CD4-positive, alpha-beta T cell (primary cell): Measurements from ENCODE around the gene NOX4. TPM values are rescaled to one million over a fixed set of nuclear protein-coding genes. Genes with fewer than 3 reads are reported as not detected.
A peak's percentile ranks its signal among the peaks of the same experiment; 100 is the strongest.
"Not testable (repeated sequence)": the region's sequence is repeated elsewhere in the genome, so short reads cannot be mapped to it uniquely, and the experiment has no call there.

Source experiments
- ATAC-seq: fragments of 200-7000 bp; cut with Tn5 transposase; one replicate; pipeline ENCODE4 v1.10.0; 2022; ENCODE audit warnings: mild to moderate bottlenecking; ENCODE audit not compliant: poor library complexity
- CTCF ChIA-PET: fragments of 350-600 bp; sonication (Branson Sonifier 250); formaldehyde crosslinking; loops from one replicate; lab custom pipeline; 2021; ENCODE audit warnings: antibody characterized with exemption, inconsistent platforms; lab: Charles Lee
- POLR2A ChIA-PET: fragments of 350-600 bp; sonication (Branson Sonifier 250); formaldehyde crosslinking; loops from one replicate; lab custom pipeline; 2021; ENCODE audit warnings: antibody characterized with exemption, inconsistent platforms; lab: Charles Lee
- DNase-seq, 14 experiments: peaks; one replicate each; pipeline ENCODE4 v3.0.0-alpha.2; 2013 to 2020; ENCODE audit warnings: mixed read lengths in 2 of 14
- H3K27ac ChIP-seq, 2 donors: one replicate each; pipeline versions ENCODE4 v1.5.1 to v1.7.0; 2013; ENCODE audit warnings: low read length in 2 of 2, low read depth in 1 of 2, mild to moderate bottlenecking in 1 of 2
- H3K27me3 ChIP-seq, 2 experiments: 1 replicate in 1 of 2; 2 replicates in 1 of 2; pipeline versions ENCODE4 v1.6.1 to v1.7.0; 2013; ENCODE audit warnings: low read length in 2 of 2, control low read depth in 1 of 2, mild to moderate bottlenecking in 1 of 2, moderate library complexity in 1 of 2; ENCODE audit not compliant: insufficient read depth in 2 of 2, control insufficient read depth in 1 of 2
- H3K36me3 ChIP-seq: one replicate; pipeline ENCODE4 v1.6.1; 2013; ENCODE audit warnings: low read length, control low read depth; ENCODE audit not compliant: insufficient read depth
- H3K4me1 ChIP-seq: one replicate; pipeline ENCODE4 v1.6.1; 2013; ENCODE audit warnings: low read length, control low read depth; ENCODE audit not compliant: insufficient read depth
- H3K4me3 ChIP-seq: one replicate; pipeline ENCODE4 v1.5.1; 2013; ENCODE audit warnings: mild to moderate bottlenecking, low read length, moderate library complexity
- H3K9me3 ChIP-seq, 2 experiments: 1 replicate in 1 of 2; 2 replicates in 1 of 2; pipeline versions ENCODE4 v1.6.1 to v1.7.0; 2013; ENCODE audit warnings: low read length in 2 of 2, mild to moderate bottlenecking in 2 of 2, control low read depth in 1 of 2, moderate library complexity in 1 of 2; ENCODE audit not compliant: control insufficient read depth in 1 of 2, insufficient read depth in 1 of 2
- H3K27ac Mint-ChIP-seq: one replicate; pipeline ENCODE4 v1.8.0; 2020; ENCODE audit warnings: mixed read lengths
- H3K27me3 Mint-ChIP-seq: one replicate; pipeline ENCODE4 v1.8.0; 2021; ENCODE audit warnings: mixed read lengths
- H3K36me3 Mint-ChIP-seq: one replicate; pipeline ENCODE4 v1.8.0; 2021; ENCODE audit warnings: low read depth, mixed read lengths
- H3K4me1 Mint-ChIP-seq: one replicate; pipeline ENCODE4 v1.8.0; 2021; ENCODE audit warnings: low read depth, mixed read lengths
- H3K4me3 Mint-ChIP-seq: one replicate; pipeline ENCODE4 v1.8.0; 2020; ENCODE audit warnings: mild to moderate bottlenecking, mixed read lengths
- H3K9me3 Mint-ChIP-seq: one replicate; pipeline ENCODE4 v1.8.0; 2020; ENCODE audit warnings: mixed read lengths
- CTCF ChIP-seq: fragments of 200-600 bp; IDR thresholded peaks from one replicate; pipeline ENCODE4 v1.8.0; 2022; ENCODE audit warnings: antibody characterized with exemption, mild to moderate bottlenecking
- intact Hi-C, 2 experiments: fragments of 100-400 bp; cut with DNase I in 1 of 2; cut with micrococcal nuclease in 1 of 2; formaldehyde crosslinking; loops; one replicate each; pipeline versions ENCODE4 v1.15.1 to v1.9.0; 2023 to 2025; cut with DNase I, micrococcal nuclease
- total RNA-seq, 174 experiments: library from RNA in 2 of 174; stranded (reverse) in 2 of 174; gene quantifications; one replicate each; pipeline ENCODE4 v1.2.3 and lab custom pipeline; 2021 to 2026

The NOX4 gene
- total RNA-seq, 2 experiments from 2014 or later = not detected

GRCh38 chr11:89303029-89303428 is 188.1 kb downstream of the NOX4 start:
- POLR2A ChIA-PET, ATAC-seq, H3K4me1 ChIP-seq, H3K27me3 ChIP-seq, H3K36me3 Mint-ChIP-seq, CTCF ChIA-PET, H3K9me3 ChIP-seq, DNase-seq, H3K27me3 Mint-ChIP-seq, intact Hi-C loops, H3K4me1 Mint-ChIP-seq, H3K4me3 Mint-ChIP-seq, H3K4me3 ChIP-seq, H3K27ac Mint-ChIP-seq, H3K27ac ChIP-seq, H3K36me3 ChIP-seq, H3K9me3 Mint-ChIP-seq: not testable (repeated sequence)

- H3K27me3 ChIP-seq, H3K27ac ChIP-seq, DNase-seq, H3K9me3 ChIP-seq, CTCF ChIA-PET, POLR2A ChIA-PET, H3K9me3 Mint-ChIP-seq, H3K4me3 Mint-ChIP-seq, ATAC-seq, H3K4me1 ChIP-seq, H3K36me3 ChIP-seq, H3K27me3 Mint-ChIP-seq, H3K27ac Mint-ChIP-seq, H3K4me3 ChIP-seq, H3K4me1 Mint-ChIP-seq, H3K36me3 Mint-ChIP-seq, intact Hi-C loops: not testable (repeated sequence)
Observed at GRCh38 chr11:89295023-89295422, 196.2 kb downstream of the NOX4 start.

GRCh38 chr11:89293965-89294679 is 197.1 kb downstream of the NOX4 start:
- ATAC-seq (no peak), DNase-seq (no peak)
- TF ChIP-seq CTCF = no peak
- Histone ChIP-seq H3K4me3 (no peak overlapping the region), H3K4me1 (no peaks in the 10 kb centered on the region), H3K9me3 (no peaks in the 10 kb centered on the region), H3K36me3 (no peaks in the 10 kb centered on the region), H3K27me3 (no peaks in the 10 kb centered on the region), H3K27ac (no peak overlapping the region)
- H3K36me3 Mint-ChIP-seq = no peaks in the 10 kb centered on the region
- POLR2A ChIA-PET = no interaction called here
- H3K4me1 Mint-ChIP-seq = no peaks in the 10 kb centered on the region
- no peaks in the 10 kb centered on the region for H3K27me3 Mint-ChIP-seq
- intact Hi-C loops = no loop called here
- CTCF ChIA-PET = no interaction called here
- H3K27ac Mint-ChIP-seq = no peak overlapping the region
- H3K4me3 Mint-ChIP-seq = no peak overlapping the region
- H3K9me3 Mint-ChIP-seq = no peaks in the 10 kb centered on the region

- H3K4me3 Mint-ChIP-seq, H3K4me3 ChIP-seq, H3K27ac ChIP-seq, H3K4me1 ChIP-seq, H3K27me3 Mint-ChIP-seq, ATAC-seq, H3K36me3 ChIP-seq, H3K36me3 Mint-ChIP-seq, H3K27me3 ChIP-seq, H3K9me3 Mint-ChIP-seq, POLR2A ChIA-PET, H3K27ac Mint-ChIP-seq, intact Hi-C loops, DNase-seq, H3K9me3 ChIP-seq: not testable (repeated sequence)
- CTCF ChIA-PET = interaction anchor here (0.9 kb wide), 1 partner anchor 25 kb away, joined by 3 read pairs; no protein-coding TSS in a partner anchor
- H3K4me1 Mint-ChIP-seq = peaks cover 18% of the 10 kb centered on the region
Observed at GRCh38 chr11:89288004-89288403, 203.2 kb downstream of the NOX4 start.

GRCh38 chr11:89286601-89287000 is 204.6 kb downstream of the NOX4 start:
- ATAC-seq, H3K9me3 Mint-ChIP-seq, H3K4me3 Mint-ChIP-seq, H3K27me3 Mint-ChIP-seq, H3K4me1 ChIP-seq, intact Hi-C loops, POLR2A ChIA-PET, H3K27me3 ChIP-seq, H3K9me3 ChIP-seq, H3K36me3 ChIP-seq, H3K36me3 Mint-ChIP-seq, H3K4me3 ChIP-seq, CTCF ChIA-PET, H3K27ac ChIP-seq: not testable (repeated sequence)
- peak in 2 of 14 experiments; percentile 5 to 6 for DNase-seq
- H3K4me1 Mint-ChIP-seq = peaks cover 18% of the 10 kb centered on the region
- peak overlapping the region; percentile 31 for H3K27ac Mint-ChIP-seq

GRCh38 chr11:89281032-89281677 is 210.0 kb downstream of the NOX4 start:
- H3K27me3 Mint-ChIP-seq, H3K4me3 Mint-ChIP-seq, DNase-seq, ATAC-seq, H3K4me1 Mint-ChIP-seq, POLR2A ChIA-PET, intact Hi-C loops, H3K9me3 ChIP-seq, H3K4me1 ChIP-seq, H3K27ac Mint-ChIP-seq, H3K27me3 ChIP-seq, CTCF ChIA-PET, H3K36me3 ChIP-seq, H3K36me3 Mint-ChIP-seq, H3K4me3 ChIP-seq, H3K9me3 Mint-ChIP-seq, H3K27ac ChIP-seq: not testable (repeated sequence)
